GM21737 (cell line): Measurements from ENCODE around the gene KRTAP11-1.

ENCODE experiments used
- ATAC-seq: cut with Tn5 transposase; IDR thresholded peaks from one replicate; pipeline ENCODE4 v1.9.1; 2021; ENCODE audit warnings: mild to moderate bottlenecking, moderate library complexity; ENCODE audit not compliant: unreplicated experiment

KRTAP11-1 gene, protein sequence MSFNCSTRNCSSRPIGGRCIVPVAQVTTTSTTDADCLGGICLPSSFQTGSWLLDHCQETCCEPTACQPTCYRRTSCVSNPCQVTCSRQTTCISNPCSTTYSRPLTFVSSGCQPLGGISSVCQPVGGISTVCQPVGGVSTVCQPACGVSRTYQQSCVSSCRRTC

DNA sequence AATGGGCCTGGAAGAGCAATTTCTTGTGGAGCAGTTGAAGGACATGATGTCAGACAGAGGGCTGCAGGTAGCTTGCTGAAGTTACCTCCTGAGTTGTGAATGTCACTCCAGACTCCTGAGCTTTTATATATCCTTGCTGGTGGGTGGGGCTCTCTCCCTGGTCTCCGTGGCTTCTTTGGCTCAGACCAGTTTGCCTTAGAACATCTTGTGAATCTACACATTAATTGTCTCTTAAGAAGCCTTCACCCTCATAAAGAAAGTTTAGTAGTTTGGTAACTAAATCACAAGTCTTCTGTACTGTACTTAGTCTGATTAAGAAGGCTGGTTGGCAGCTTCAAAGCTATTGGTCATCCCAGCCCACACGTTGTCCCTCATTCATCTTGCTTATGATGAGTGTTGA is at the start of gene KRTAP11-1:
Gene KRTAP11-1 (minus strand): TSS at position 101 of the 400 bp plus-strand sequence. CDS start 56 bp downstream, at position 45.
- ATAC-seq = no peak

DNA sequence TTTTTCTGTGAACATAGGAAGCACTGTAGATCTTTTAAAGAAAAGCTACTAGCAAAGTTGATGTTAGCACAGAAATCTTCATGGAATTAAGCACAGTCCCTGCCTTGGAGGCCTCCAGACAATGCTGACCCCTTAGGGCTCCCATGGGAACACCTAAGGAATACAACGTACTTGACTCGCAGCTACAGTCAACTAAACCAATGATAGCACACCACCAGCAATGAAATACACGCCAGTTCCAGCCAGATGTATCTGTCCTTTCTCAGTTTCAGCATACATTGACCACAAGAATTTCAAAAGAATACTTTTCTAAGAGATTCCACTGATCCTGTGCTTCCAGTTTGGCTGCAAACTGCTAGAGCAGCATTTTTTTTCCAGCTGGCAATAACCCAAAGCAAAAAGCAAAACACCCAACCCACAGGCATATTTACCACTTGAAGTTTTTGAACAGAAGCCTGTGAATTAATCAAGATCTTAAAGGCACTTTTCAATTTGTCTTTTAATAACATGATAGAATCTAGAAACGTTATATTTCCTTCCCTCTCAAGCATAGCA is 42.8 kb upstream of the KRTAP11-1 start:
- no peak for ATAC-seq

DNA sequence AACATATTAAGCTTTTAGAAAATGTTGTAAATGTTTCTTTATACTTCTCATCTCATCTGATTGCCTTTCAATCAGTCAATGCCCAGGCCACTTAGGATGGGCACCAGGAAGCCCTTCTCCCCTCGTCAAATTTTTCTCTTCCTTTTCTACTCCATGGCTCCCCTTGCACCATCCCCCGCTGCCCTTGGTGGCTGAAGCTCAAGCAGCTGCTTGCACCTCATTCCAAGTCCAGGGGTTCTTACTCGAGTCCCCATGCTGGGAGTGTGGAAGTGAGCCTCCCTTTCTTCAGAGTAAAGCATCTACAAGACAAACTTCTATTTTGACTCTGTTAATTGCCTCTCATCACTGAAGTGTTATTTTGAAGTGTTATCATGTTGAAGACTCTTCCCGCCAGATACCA is 39.7 kb upstream of the KRTAP11-1 start:
- no peak for ATAC-seq

DNA sequence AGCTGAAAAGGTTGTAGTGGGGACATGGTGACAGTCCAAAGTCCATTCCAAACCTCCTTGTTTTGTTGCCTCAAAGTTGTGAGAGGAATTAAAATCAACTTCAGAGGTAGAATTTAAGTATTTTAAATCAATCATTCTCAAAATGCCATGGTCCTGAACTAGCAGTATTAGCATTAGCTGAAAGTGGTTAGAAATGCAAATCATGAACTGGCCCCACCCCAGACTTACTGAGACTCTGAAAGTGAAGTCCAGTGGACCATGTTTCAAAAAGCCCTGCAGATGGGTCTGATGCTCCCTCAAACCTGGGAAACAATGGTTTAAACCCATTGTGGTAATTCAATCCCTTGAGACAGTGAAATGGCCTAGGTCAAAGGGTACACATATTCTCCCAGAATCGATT is 36.2 kb upstream of the KRTAP11-1 start:
- ATAC-seq = no peak

DNA sequence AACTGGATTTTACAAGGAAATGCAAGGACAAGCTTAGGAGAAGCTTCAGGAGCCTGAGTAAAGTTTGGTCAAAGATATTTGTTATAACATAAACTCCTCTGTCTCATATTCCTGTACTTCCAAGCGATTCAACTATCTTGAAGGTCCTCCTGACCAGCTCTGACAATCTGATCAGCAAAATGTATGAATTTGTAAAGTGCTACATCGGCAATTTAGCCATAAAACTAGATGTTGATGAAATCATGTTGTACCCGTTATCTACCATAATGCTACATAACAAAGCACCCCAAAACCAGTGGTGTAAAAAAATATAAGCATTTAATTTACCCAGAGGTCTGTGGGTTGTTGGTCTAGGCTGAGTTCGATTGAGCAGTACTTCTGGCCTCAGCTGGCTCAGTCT is 19.5 kb upstream of the KRTAP11-1 start:
- no peak for ATAC-seq

DNA sequence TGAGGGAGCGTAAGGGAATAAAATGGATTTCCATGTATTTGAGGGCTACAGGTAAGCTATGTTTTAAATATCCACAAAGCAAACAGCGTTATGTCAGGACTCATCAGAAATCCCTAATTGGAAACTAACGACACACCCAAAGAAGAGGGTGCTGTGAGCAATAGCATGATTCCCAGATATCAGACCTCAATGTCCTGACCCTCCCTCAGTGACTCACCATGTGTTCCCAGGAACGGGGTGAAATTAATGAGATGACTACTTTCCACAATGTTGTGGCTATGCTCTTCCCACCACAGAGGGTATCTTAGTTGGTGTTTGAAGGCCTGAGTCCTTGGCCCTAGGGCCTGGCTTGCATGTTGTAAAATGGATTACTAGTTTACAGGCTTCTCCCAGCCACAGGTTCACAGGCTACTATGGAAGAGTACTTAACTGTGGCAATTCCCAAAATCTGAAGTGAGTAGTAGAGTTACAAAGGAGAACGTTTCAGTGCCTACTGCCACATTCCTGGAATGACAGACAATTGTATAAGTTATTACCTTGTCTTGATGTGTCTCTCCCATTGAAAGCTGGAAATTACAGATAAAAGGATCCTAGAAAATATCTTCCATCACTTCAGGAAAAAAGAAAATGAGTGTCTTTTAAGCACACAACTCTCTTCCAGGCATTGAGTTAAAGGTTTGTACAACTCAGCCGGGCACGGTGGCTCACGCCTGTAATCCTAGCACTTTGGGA is 1.7 kb upstream of the KRTAP11-1 start:
- ATAC-seq = no peak

DNA sequence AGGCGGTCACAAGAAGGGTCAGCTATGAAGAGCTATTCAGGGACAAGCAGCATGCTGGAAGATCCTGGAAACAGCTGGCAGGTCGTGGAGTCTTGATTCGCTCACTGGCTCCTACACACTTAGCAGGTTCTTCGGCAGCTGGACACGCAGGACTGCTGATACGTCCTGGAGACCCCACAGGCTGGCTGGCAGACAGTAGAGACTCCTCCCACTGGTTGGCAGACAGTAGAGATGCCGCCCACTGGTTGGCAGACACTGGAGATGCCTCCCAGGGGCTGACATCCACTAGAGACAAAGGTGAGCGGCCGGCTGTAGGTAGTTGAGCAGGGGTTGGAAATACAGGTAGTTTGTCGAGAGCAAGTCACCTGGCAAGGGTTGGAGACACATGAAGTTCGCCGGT is 466 bp downstream of the KRTAP11-1 start:
- ATAC-seq = no peak

DNA sequence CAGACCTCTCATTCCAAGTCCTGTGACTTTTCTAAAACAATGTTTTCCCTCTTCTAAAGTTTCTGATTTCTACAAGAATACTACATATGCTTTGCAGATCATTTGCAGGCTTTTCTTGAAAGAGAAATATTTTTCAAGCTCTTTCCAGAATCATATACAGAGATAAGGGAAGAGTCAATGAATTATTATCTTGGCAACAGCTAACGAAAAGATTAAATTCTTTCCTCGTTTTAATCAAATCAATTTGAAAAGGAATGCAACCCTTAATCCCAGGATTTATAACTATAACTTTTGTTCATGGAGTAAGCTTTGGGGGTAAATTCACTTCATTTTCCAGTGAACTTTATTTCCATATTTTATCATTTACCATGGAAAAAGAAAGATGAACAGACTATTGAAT is 6.9 kb downstream of the KRTAP11-1 start:
- no peak for ATAC-seq

DNA sequence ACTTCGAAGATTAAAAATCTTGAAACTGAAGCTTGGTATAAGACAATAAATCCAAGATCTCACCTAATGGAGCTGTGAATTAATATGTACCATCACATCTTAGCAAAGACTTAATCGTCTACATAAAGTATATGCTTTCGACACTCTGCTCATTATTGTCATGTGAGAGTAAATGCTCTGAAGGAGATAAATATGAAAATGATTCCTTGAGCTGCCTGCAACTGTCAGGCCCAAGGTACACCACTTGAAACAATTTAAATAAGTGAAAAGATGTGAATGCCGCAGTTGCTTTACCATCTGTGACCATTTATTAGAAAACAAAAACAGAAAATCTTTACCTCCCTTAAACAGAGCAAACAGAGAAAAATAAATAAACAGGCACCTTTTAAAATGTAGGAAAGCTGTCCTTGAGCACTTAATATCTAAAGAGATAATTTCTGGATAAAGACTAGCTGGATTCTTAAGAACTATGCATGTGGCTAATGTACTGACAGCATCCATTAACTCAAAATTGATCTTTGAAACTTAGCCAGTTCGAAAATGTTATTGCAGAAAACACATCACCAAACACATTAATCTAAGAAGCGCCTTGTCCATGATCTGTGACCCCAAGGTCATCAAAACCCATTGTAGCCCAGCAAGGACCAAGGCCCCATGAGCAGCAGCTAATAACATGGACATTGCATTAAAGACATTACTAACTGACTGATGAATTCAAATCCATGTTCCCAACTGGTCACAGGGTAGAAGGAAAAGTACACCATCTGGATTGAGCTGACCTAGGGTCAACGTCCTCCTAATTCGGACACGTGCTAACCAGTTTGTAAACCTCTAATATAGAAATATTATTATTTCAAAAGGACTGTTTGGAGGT is 33.5 kb downstream of the KRTAP11-1 start:
- ATAC-seq = no peak

DNA sequence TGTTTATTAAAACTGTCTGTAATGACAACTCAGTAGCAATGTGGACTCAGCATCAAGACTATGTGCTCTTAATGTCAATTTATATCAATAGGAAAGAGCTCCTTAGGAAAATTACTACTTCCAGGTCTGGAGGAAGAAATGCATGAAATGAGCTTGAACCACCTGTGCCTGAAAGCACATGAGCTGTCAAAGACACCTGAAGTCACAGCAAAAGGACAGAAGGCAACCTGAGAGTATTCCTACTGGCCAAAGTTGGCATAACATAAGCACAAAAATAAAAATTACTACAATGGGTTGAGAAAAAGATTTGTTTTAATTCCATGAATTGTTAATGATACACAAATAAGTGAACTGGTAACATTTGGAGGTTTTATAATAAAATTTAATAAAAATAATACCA is 38.4 kb downstream of the KRTAP11-1 start:
- ATAC-seq = no peak

DNA sequence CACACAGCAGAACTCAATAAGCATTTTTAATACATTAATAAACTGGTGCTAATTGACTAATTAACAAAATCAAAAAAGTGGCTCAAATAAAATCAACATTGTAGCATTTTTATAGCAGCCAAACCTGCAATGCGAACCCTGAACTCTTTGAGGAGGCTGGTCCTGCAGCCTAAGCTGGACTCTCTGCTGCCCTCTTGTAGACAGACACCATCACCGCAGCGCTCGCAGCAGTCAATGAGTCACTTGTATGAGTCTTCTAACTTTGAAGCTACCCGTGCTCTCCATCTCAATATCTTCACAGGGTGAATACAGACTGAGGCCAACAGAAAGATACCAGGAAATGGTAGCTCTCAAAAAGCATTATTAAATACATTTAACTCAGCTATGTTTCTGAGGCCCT is 42.1 kb downstream of the KRTAP11-1 start:
- no peak for ATAC-seq

DNA sequence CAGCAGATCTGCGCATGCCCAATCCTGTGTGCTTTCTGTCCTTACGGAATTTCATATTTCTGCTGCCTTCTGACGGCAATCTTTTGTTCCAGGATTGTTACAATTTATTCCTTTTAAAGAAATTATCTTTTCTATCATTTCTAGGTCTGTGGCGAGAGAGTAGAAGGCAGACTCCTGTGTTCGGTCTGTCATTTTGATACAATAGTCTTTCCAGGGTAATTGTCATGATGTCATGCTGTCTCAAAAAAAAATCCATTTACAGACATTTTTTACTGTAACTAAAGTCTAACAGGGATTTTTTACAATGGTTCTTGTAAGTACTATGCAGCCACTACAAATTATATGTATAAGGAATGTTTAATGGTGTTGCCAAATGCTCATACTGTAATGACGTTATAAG is 42.8 kb downstream of the KRTAP11-1 start:
- ATAC-seq = no peak

DNA sequence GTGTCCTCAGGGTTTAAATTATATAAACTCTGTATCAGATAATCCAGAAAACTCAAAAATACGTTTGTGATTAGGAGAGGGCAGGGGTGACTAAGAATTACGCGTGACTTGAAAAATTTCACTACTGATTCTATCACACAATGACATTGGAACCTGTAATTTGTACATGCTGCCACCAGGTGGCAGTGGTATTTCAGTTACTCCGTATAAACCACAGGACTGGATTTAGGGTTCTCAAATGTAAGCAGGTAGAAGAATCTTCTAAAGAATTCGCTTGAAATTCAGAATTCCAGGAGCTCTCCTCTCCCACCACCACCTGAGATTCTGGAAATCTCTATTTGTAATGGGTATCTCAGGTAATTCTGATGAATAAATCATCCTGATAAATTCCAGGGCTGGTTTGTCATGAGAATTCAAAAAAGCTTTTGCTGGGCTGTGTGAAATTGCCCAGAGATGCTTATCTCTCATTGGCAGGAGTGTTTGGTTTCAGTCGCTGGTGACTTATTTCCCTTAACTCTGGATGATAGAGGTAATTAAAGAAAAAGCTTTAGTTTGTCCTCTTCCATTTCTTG is 50.1 kb downstream of the KRTAP11-1 start:
- no peak for ATAC-seq
